LNCaP clone FGC (cell line): ENCODE measurements around the gene TFCP2L1.

Source experiments
- DNase-seq: peaks from one replicate; pipeline ENCODE4 v3.0.0-alpha.2; 2011; ENCODE audit warnings: low read depth
- H3K4me3 ChIP-seq: 2 replicates; pipeline ENCODE4 v1.5.1; 2011; ENCODE audit warnings: mild to moderate bottlenecking, low read depth, low read length, control low read depth
- TF ChIP-seq, protein P1 (sequence below): IDR thresholded peaks from 2 replicates; pipeline ENCODE4 v1.5.1; 2012; ENCODE audit warnings: mild to moderate bottlenecking; ENCODE audit not compliant: control insufficient read depth, insufficient read depth; ENCODE audit errors: extremely low read depth

Gene TFCP2L1

DNA sequence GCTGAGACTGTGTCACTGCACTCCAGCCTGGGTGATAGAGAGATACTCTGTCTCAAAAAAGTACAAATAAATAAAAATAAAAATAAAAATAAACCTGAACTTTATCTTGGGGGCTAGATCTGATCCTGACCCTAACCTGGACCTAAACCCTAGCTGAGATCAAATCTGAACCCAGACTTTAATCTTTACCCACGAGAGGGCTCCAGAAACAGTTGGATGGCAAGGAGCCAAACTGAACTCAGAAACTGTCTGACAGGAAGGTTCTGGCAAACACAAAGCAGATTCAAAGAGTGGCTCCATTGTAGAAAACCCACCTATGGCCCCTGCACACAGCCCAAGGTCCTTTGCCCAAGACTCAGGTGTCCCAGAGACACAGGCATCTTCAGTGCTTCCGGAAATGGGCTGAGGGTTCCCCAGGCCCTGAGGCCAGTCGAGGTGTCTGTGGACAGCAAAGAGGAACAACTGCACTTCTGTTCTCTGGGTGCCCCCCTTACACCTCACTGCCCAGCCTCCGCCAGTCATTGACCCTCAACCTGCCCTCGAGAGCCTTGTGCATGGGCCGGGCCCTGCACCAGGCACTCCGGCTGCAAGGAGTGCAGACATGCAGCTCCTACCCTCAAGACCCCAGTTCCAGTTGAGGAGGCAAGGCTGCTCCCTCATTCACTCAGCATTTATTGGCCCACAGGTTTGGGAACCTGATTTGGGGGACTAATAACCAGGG lies 95.2 kb downstream of the TFCP2L1 start:
- TF ChIP-seq, protein P1, sequence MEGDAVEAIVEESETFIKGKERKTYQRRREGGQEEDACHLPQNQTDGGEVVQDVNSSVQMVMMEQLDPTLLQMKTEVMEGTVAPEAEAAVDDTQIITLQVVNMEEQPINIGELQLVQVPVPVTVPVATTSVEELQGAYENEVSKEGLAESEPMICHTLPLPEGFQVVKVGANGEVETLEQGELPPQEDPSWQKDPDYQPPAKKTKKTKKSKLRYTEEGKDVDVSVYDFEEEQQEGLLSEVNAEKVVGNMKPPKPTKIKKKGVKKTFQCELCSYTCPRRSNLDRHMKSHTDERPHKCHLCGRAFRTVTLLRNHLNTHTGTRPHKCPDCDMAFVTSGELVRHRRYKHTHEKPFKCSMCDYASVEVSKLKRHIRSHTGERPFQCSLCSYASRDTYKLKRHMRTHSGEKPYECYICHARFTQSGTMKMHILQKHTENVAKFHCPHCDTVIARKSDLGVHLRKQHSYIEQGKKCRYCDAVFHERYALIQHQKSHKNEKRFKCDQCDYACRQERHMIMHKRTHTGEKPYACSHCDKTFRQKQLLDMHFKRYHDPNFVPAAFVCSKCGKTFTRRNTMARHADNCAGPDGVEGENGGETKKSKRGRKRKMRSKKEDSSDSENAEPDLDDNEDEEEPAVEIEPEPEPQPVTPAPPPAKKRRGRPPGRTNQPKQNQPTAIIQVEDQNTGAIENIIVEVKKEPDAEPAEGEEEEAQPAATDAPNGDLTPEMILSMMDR = no peak
- H3K4me3 ChIP-seq = no peak overlapping the region
- DNase-seq = no peak

DNA sequence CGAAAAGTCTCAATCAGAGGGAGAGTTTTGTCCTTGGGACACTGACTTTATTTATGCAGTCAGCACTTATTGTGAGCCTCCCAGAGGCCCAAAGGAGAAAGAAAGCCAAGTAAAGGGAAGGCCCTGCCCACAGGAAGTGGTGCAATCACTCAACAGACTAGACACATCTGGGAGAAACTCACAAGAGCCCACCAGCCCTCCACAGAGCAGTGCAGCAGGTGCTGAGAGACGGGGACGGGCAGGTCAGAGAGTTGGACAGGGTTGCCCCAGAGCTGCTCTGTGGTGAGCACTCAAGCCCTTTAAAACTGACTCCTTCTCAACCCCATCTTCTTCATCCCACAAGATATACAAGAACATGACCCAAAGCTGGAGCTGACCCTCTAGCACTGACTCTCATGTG lies 96.0 kb downstream of the TFCP2L1 start:
- H3K4me3 ChIP-seq = no peak overlapping the region
- TF ChIP-seq, protein P1 = no peak
- no peak for DNase-seq

DNA sequence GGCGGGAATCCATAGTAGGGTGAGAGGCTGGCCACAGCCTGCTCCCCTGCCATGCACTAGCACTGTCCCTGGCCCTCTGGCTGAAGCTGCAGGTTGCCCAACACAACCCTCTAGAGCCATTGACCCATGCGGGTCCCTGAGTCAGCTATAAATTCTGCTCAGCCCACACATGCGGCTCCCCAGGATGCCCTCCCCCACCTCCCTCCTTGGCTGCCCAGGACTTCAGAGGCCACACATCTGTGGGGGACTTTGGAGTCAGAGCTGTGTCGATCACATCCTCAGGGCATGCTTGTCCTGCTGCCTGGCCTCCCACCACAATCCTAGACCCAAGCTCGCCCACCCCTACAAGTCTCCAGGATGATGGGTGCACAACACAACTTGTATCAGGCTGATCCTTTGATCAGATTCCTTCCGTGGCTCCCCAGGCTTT lies 97.0 kb downstream of the TFCP2L1 start:
- H3K4me3 ChIP-seq = no peak overlapping the region
- DNase-seq = no peak
- TF ChIP-seq, protein P1 = no peak

DNA sequence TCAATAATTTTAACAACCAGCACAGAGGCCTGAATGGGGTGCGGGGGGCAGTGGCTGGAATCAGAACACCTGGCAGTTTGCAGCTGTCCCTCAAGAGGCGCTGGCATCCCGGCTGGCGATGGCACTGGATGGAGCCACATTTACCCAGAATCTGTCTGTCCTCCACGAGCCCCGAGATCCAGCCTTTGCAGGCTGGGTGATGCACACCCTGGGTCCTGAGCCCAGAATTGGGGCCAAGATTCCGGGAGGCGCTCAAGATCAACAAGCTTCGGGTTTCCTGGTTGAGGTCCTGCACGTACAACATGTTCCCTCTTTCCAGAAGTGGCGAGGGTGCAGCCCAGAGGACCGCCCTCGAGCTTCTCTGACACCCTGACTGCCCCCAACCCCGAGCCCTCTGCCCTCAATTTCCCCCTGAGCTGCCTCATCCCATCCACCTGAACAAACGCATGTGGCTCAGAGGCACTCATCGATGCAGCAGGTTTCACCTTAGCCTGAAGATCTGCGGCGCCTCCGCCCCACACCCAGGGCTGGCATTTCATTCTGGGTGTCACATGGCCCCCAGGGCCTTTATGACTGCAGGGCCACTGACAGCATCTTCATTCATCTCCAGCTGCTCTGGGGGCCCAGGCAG lies 97.5 kb downstream of the TFCP2L1 start:
- TF ChIP-seq, protein P1 = no peak
- no peak for DNase-seq

DNA sequence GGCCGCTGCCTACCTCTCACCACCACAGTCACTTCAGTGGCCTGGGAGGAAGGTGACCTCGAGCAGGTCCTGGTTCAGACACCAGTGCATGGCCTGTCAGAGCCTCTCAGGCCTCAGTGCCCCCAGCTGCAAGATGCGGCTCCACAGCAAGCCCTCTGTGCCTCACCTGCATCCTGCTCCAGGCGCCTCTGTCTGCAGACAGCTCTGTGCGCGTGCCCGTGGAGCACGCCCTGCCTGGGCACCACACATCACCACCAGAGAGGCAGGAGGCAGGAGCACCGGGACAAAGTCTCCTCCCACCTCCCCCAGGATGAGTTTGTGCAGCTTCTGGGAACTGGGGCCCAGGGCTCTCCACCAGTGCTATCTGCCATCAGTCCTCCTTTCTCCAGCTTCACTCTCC lies 98.7 kb downstream of the TFCP2L1 start:
- TF ChIP-seq, protein P1 = no peak
- no peak overlapping the region for H3K4me3 ChIP-seq
- DNase-seq = no peak

More for the DNA sequence above, 97.5 kb downstream of the TFCP2L1 start:
- H3K4me3 ChIP-seq = no peak overlapping the region

DNA sequence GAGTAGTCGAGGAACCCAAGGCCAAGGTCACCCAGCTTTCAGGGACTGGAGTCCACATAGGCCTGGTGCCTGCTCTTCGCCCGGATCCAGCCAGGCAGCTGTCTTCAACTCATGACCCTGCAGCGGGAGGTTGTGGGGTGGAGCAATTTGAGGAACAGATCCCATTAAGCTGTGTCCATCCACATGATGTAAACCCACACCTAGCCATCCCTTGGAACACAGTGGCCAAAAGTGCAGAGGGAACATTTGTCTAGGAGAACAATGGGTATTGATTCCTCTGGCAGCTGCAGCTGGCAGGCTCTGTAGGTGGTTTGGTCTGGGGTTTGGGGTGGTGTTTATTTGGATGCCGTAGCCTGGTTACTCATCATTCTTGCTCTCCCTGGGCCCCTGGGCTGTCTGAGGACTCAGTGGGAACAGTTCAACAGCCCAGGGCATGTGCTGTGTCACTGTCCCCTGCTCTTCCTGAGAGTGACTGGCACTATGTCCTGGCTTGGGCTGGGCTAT lies 99.4 kb downstream of the TFCP2L1 start:
- H3K4me3 ChIP-seq = no peak overlapping the region
- TF ChIP-seq, protein P1 = no peak
- no peak for DNase-seq
